Activated CD4-positive, alpha-beta T cell treated with anti-CD3 and anti-CD28 coated beads, Interleukin-2, amount 50 U/mL, for 24 hours (primary cell): ENCODE measurements around the gene NSMF.

Source experiments
- DNase-seq, 2 donors: peaks; one replicate each; pipeline ENCODE4 v3.0.0-alpha.2; 2020; ENCODE audit warnings: low read depth in 1 of 2, low spot score in 1 of 2

NSMF gene

DNA sequence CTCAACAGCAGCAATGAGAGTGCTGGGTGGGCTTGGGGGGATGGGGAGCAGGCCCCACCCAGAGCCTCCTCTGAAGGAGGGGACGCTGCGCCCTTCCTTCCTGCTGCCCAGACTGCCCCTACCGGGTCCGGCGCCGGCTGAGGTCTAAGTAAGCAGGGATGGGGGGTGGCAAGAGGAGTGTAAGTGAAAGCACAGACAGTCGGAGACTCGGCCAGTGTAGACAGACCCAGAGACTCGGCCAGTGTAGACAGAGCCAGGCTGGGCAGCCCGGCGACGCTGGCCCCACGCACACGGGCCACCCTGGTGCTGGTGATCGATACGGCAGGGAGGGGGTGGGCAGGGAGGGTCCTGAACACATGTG lies 10.6 kb downstream of the NSMF start:
- no peak for DNase-seq

DNA sequence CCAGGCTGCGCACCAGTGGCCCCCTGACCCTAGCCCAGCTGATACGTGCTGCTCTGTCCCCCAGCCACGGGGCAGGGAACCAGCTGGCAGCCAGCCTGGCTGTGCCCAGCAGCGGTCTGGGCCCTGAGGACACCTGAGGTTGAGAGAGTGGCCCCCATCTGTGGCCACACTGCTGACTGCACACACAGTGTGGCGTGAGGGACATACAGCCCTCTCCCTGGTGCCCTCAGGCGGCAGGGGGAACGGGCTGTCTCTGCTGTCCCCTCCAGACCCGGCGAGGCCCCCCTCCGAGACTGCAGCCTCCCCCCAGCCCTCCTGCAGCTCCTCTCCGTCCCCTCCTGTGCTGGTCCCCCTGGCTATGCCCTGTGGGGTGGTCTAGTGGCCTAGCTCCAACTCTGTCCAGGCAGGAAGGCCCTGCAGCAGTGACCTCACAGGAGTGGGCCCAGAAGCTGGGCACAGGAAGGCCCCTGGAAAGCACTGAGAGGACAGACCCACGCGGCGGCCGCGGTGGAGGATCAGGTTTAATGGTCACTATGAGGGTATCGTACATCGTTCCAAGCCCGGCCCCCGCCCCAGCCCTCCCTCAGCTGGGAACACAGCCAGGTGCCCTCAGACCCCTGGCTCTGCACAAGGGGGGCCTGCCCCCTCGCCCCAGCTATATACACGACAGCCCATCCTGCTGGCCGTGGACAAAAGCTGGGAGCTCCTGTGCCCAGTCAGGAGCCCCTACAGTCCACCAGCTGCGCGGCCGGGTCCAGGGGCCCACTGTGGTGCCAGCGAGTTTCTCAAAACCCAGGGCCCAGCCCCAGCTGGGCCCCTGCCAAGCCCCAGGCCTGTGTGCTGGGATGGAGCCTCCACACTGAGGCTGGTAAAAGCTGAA lies 11.2 kb downstream of the NSMF start:
- DNase-seq: no peak

- no peak for DNase-seq
These were observed 12.2 kb downstream of the NSMF start for GRCh38 chr9:137446851-137447471.

DNA sequence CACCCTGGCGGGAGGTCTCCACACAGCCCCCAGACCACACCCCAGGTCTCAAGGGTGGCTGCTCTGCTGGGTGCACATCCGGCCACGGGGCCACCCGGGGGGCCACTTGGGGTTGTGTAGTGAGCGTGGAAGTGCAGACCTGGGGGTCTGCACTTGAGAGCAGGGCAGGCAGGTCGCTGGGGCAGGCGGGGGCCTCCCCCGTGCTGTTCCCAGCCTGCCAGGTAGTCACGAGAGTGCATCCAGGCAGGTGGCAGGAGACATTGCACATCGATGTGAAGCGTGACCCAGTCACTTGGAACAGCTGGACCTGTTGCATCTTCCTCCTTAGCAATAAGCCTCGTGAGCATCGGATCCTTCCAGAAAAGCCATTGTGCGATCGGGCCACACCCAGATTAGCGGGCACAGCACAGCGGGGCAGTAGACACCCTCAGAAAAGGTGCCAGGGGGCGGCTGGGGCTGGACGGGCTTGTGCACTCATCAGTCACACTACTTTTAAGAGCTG lies 13.2 kb downstream of the NSMF start:
- no peak for DNase-seq

- peak; percentile 74 to 82 for DNase-seq
These were observed 13.8 kb downstream of the NSMF start for GRCh38 chr9:137445275-137445807.

DNA sequence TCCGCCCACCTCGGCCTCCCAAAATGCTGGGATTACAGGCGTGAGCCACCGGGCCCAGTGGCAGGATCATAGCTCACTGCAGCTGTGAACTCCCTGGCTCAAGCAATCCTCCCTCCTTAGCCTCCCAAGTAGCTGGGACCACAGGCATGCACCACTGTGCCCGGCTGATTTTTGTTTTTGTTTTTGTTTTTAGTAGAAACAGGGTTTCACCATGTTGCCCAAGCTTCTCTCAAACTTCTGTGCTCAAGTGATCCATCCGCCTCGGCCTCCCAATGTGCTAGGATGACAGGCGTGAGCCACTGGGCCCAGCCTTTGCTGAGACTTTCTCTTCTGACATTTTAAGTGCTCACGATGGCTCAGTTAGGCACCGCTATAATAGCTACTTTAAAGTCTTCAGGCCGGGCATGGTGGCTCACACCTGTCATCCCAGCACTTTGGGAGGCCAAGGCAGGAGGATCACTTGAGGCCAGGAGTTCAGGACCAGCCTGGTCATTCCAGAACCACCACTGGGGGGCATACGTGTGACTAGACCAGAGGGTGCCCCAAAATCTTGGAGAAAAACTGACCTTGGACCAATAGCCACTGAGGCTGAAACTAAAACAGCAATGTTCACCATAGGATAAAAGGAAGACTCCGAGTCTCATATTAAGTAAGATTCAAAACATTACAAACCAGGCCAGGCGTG lies 14.9 kb downstream of the NSMF start:
- DNase-seq: no peak

GRCh38 chr9:137441935-137442321 lies 17.2 kb downstream of the NSMF start:
- DNase-seq: no peak

GRCh38 chr9:137441289-137441934 lies 17.7 kb downstream of the NSMF start, which contains the start of gene ENTPD8:
Gene ENTPD8, minus strand, starts transcription at chr9:137441357. Its CDS starts 3,072 bp downstream, at chr9:137438285.
- no peak for DNase-seq

DNA sequence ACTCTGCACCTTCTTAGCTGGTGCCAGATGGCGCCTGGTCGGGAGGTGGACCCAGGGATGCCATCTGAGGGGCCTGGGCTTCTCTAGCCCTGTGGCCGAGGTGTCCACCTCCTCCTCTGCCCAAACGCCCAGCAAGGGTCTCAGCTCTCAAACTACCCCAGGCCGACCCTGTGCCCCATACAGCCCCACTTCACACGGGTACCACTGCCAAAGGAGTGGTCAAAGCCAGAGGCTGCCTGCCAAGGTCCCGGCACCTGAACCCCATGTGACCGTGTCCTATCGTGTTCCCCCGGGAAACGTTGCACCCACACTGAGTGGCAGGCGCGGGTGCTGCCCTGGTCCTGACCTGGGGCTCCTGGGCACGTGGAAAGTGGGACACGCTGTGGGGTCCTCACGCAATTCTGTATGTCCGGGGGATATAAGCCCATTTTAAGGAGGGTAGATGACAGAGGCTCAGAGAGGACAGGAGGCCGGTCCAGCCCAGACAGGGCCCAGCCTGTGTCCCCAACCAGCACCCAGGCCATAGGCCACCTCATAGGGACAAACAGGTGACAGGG lies 19.9 kb downstream of the NSMF start:
- no peak for DNase-seq

DNA sequence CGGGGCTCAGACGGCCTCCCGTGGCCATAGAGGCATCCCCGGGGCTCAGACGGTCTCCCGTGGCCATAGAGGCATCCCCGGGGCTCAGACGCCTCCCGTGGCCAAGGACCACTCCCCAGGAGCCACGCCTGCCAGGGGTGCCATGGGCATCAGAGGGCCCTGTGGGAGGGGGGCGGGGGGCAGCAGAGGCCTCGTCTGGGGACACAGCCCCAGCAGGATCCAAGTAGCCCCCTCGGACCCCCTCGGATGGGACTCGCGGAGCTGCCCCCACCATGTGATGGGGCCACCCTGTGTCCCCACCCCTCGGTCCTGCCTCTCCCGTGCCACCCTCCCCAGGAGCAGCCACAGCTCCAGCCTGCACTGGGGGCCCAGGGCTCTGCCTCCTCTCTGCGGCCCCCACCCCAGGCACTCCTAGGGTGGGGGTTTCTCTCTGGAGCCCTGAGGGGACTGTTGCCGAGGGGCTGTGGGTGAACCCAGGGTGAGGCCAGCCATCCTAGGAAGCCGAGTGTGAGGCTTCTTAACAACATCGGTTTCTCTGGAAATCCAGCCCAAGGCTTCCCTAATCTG lies 20.5 kb downstream of the NSMF start:
- no peak for DNase-seq

DNA sequence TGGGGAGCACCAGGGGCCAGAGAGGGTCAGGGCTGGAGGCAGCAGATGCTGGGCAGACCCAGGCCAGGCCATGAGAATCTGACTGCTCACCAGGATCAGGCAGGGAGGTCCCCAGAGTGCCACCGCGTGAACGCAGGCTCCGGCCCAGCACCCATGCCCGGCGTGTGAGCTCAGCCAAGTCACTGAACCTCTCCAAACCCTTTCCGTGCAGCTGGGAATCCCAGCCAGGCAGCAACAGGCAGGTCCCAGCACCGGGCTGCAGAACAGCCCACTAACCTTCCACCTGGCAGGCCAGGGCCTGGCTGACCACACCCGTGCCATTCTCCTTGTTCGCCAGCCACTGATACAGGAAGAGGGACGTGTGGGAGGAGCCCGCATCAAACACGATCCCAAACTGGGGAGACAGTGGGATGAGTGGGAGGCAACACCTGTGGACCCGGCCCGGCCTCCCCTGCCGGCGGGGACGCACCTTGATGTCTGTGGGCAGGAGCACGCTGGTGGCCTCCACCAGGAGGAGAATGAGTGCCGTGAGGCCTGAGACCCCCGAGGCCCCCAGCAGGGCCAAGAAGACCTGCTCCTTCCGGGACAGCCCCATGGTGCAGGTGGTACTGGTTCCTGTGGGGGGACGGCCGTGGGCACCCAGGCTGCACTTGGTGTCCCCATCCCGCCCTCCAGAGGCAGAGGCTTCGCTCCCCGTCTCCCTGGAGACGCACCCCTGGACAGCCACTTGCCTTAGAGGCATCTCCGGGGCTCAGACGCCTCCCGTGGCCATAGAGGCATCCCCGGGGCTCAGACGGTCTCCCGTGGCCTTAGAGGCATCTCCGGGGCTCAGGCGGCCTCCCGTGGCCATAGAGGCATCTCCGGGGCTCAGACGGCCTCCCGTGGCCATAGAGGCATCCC lies 21.2 kb downstream of the NSMF start:
- DNase-seq: no peak

- DNase-seq: no peak
These were observed 22.2 kb downstream of the NSMF start for GRCh38 chr9:137436761-137437600.

DNA sequence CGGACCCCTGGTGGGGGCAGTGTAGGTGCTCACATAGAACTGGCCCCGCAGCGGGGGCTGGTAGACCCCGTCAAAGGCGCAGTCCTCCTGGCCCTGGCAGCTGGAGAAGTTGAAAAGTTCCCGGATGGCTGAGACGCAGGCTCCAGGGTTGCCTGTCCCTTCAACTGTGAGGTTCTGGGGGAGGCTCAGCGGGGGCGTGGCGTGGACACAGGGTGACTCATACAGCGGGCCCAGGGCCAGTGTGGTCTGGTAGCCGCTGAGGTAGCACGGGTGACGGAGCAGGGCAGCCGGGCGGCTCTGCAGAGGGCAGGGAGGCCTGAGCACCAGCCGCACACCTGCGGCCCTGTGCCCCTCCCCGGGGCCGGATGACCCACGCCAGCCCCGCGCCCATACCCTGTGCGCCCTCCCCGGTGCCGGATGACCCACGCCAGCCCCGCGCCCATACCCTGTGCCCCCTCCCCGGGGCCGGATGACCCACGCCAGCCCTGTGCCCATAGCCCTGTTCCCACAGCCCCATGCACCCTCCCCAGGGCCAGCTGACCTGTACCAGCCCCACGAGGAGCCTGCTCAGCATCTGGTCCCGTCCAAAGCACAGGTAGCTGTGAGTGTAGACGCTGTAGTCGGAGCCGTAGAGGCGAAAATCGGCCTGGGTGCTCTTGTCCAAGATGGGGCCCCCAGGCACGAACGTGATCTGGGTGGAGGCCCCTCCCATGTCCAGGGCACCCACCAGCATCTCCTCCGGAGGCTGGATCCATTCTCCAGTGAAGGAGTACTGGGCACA lies 23.0 kb downstream of the NSMF start:
- DNase-seq: no peak

DNA sequence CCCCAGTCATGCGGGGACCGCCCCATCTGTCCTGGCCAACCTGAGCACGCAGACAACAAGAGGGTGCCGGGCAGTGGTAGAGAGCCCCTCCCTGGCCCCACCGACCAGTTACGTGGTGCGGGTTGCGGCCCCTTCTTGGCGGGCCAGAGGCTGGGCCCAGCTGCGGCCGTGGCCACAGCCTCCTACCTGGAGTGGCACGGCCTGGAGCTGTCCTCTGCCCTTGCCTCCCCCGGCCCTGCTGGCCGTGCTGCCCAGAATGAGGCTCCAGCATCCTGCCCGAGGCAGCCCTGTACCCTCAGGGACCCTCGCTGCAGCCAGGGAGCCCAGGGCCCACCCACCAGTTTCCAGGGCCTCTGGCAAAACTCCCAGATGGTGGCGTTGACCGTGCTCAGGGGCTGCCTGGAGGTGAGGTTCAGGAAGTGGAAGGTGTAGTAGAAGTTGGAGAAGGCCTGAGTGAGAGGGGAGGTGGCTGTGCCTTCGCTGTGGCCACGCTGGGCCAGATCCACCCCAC lies 23.7 kb downstream of the NSMF start:
- DNase-seq: no peak

DNA sequence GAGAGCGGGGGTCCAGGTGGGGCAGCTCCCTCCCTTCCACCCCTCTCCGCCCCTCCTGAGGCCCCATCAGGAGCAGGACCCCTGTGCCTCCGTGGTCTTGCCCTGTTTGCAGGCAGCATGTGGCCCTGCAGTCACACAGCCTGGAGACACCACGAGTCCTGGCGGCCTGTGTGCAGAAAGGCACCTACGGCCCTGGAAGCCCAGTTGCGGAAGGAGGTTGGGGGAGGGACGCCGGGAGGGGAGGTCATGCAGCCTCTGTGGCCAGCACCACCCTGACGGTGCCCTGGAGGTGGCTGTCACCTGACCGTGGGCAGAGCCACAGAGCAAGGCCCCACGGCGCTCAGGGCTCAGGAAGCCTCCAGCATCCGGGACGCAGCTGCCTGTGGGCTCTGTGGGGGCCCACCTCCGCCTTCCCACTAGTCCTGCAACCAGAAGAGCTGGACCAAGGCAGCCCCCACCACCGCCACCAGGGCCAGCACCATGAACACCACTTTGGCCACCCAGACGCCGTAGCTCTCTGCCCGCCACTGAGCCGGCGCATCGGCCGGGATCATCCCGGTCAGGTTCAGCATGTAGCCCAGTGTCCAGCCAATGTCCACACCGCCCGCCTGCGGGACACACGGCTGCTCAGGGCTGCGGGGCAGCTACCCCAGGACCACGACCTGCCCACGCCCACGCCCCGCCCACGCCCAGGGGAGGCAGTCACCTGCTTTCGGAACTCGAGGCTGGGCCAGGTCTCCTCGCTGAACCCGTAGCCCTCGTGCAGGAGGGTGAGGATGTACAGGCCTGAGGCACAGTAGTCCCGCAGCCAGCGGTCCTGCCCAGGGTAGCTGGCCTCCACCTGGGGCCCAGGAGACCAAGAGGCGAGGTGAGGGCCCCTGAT lies 24.4 kb downstream of the NSMF start:
- no peak for DNase-seq

- no peak for DNase-seq
These were observed 25.2 kb downstream of the NSMF start for GRCh38 chr9:137433916-137434431.
